Neural progenitor cell (in vitro differentiated cells): ENCODE measurements around the gene KIF16B.

Source experiments
- EZH2phosphoT487 ChIP-seq: fragments of 200-600 bp; sonication (generic); IDR thresholded peaks from 2 replicates; pipeline ENCODE4 v1.6.1; 2017; ENCODE audit warnings: antibody characterized with exemption
- TF ChIP-seq, protein P1 (sequence below): fragments of 200-600 bp; sonication (generic); IDR thresholded peaks from 2 replicates; pipeline ENCODE4 v1.5.1; 2017; ENCODE audit warnings: antibody characterized with exemption, mild to moderate bottlenecking

DNA sequence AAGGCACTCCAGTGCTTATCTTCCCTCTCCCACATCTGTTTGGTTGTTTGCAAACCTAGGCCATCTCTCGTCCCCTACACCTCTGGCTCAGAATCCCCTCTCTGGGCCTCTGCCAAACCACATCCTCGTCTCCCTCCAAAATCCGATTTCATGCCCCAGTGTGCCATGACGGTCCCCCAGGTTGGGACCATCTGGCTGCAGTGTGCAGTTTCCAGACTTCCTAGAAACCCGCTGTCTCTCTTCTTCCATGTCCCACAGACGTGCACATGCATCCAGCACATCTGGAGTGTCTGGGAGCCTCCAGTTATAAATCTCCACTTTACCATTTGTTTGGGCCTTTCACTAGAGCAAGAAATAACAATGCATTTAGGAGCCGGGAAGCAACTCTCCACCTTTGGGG is 316.2 kb downstream of the KIF16B start:
- TF ChIP-seq, protein P1, sequence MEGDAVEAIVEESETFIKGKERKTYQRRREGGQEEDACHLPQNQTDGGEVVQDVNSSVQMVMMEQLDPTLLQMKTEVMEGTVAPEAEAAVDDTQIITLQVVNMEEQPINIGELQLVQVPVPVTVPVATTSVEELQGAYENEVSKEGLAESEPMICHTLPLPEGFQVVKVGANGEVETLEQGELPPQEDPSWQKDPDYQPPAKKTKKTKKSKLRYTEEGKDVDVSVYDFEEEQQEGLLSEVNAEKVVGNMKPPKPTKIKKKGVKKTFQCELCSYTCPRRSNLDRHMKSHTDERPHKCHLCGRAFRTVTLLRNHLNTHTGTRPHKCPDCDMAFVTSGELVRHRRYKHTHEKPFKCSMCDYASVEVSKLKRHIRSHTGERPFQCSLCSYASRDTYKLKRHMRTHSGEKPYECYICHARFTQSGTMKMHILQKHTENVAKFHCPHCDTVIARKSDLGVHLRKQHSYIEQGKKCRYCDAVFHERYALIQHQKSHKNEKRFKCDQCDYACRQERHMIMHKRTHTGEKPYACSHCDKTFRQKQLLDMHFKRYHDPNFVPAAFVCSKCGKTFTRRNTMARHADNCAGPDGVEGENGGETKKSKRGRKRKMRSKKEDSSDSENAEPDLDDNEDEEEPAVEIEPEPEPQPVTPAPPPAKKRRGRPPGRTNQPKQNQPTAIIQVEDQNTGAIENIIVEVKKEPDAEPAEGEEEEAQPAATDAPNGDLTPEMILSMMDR, result no peak
- TF ChIP-seq EZH2phosphoT487, result no peak
